HG03442 (cell line): ENCODE data around the gene RASGRP2.

Experiments
- ATAC-seq: cut with Tn5 transposase; IDR thresholded peaks from one replicate; pipeline ENCODE4 v1.9.1; 2021; ENCODE audit warnings: mild to moderate bottlenecking, moderate library complexity; ENCODE audit not compliant: unreplicated experiment

Gene RASGRP2

DNA sequence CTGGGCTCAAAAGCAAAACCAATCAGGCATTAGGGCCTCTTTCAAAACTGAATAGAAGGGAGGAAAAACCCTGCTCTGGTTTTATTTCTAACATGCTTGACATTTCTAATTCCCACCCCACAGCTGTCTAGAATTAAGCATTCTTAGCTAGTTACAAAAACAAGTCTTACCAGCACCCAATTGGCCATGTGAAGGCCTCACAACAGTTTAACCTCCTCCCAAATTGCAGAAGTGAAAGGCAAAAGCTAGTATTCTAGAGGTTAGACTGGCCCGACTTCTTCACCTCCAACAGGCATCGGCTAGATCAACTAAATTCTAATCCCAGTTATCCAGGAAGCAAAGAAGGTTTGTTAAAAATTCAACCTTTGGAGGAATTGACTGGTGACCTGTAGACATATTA, 27.9 kb upstream of the RASGRP2 start:
- ATAC-seq = no peak

DNA sequence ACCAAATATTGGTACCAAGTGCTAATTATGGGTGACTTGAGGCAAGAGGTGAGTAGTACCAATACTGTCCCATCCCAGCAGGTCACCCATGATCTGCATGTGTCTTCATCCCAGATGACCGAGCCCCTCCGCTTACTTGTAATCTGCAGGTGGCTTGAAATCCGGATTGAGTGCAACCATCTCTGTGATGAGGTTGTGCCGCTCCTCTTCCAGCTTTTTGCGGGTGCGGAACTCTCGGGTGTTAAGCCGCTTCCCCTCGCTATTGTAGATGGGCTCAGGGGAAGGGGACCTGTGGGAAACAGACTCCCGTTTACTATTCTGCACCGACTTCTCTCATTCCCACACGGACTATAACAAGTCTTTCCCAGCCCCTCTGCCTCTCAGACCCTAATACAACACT, 26.2 kb upstream of the RASGRP2 start:
- no peak for ATAC-seq

DNA sequence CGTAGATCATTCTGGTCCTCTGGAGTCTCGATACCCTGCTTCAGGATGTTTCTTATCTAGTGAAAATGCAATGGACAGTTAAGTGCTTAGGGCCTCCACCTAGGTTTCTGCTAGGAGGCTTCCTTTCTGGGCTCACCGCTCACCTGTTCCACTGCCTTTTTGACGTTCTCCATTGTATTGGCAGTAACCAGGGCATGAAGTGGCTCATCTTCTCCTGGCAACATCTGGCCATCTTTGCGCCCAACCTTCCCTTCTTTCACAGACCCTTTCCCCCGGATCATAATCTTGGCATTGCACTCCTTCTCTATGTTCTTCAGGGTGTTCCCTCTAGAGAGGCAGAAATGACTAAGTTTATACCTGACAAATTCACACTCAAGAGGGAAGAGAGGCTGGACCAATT, 25.3 kb upstream of the RASGRP2 start:
- ATAC-seq = no peak

DNA sequence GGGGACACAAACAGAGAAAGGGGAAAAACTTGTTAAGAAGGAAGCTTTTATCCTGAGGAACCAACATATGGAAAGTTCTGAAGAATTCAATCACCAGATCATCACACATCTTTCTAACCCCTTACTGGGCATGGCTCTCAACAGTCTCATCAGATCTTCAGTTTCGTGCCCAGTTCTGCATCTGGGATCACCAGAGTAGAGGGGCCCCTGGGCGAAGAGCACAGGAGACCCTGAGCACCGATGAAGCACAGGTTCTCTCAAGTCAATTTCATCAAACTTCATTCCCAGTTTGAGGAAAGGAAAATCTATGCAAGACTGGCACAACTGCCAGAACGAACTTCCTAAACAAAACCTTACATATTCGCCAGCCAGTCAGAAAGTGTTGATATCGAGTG, 24.4 kb upstream of the RASGRP2 start:
- no peak for ATAC-seq

DNA sequence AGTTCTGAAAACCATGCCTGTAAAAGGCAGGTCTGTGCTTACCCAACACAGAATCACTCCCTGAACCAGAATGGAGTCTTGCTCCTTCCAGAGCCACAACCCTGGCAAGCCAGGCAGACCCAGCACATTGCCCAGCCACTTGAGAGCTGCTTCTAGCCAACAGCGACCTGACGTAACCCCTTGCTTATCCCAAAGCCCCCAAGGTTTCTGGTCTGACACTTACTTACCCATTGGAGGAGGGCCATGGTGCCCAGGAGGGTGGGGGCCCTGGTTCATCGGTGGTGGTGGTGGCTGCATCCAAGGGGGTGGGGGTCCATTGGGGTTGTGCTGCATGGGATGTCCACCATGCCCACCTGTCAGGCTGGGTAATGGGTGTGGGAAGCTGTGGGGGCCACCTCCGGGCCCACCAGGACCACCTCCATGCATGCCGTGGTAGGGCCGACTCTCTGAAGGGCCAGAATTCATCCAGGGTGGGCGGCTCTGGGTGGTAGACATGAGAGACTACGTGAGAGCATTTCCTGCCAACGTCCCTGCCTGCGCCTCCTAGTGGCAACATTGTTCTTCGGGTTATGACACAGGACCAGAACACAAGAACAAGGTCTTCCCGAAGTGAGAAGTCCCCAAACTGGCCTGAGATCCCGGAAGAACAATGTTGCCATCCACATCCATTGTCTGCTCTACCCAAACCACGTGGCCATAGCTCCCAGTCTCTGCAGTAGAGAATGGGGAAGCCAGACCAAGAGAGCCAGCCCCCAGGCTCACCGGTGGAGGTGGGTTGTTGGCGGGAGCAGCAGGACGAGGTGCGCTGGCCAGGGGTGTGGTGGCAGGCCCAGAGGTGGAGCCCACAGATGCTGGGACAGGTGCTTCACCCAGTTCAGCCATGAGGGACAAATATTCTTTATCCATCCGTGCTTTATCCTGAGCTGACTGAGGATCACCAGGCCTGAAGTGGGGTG, 23.7 kb upstream of the RASGRP2 start:
- ATAC-seq = no peak

DNA sequence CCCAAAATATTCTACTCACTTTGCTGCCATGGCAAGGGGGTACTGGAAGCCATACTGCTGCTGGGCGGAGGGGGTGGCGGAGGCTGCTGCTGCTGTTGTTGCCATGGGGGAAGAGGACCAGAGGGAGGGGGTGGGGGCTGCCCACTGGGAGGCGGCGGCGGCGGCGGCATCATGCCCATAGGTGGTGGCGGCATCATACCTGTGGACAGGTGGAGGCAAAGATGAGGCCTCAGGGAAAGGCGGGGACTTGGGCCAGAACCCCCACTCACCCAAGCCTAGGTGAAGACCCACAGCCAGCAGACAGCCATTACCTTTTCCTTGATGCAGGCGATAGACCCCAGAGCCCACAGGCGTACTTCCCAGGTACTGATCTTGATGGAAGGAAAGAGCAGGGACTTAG, 22.9 kb upstream of the RASGRP2 start:
- no peak for ATAC-seq

DNA sequence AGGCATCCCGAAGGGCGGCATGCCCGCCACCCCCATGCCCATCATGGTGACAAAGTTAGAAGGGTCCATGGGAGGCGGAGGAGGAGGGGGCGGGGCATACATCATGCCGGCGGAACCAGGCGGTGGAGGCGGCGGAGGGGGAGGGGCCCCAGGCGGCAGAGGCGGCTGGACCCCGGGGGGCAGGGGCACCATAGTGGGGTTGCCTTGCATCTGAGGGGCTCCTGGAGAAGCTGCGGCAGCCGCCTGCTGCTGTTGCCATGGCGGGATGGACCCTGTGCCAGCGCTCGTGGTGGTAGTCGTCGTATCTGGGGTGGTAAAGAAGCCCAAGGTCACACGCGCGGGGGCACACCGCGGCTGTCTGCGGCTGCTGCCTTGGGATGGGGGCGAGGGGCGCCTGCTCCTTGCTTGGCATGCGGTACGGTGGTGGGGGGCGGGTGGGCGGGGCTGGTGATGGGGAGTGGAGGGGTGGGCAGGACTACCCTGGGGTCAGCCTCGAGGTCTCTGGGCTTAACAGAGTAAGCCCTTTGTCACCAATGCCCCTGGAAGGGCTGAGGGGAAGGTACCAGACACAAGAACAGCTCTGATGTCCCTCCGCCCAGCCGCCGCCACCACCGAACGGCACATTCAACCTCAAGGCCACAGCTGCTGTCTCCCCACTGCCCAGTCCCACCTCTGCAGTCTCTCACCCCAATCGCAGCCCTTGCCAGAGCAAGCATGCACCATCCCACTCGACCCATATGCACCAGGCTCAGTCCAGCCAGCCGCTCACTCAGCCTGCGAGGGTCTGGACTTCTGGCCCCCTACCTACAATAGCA, 22.1 kb upstream of the RASGRP2 start:
- ATAC-seq = no peak

DNA sequence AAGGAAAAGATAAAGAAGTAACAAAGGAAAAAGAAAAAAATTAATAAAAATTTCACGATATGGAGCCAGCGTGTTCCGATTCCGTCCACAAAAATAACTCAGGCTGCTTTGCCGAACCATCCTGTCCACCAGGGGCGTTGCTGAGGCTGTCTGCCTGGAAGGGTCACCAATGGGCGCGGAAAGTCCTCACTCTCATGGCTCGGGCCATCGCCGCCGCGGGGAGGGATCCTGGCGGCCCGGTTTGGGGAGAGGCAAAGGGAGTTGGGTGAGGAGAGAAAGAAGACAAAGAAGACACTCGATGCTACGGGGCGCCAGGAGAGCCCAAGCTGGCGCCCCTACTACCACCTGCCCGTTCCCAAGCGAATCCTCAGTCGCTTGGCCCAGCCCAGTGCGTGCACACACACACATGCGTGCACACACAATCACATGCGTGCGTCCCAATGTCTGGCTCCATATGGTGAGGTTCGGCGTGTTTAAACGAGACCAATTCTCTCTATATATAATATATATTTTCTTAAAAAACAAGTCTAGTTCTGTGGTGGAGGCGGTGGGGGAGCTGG, 21.4 kb upstream of the RASGRP2 start:
- ATAC-seq = no peak

DNA sequence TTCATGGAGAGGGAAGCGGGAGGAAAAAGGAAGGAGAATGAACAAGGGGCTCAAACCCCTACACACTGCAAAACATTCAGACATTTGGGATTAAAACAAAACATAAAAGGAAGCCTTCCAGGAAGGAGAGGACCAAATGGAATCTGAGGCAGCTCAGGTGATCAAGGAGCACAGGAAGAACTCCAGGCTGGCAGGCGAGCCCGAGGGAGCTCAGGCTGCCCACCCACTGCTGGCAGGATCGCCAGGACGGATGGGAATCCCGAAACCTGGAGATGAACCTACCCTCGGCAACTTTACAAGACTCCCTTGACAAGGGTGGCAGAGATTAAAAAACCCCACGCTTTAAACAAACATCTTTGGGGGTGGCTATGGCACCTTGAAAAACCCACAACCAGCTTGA, 20.8 kb upstream of the RASGRP2 start:
- ATAC-seq = no peak

DNA sequence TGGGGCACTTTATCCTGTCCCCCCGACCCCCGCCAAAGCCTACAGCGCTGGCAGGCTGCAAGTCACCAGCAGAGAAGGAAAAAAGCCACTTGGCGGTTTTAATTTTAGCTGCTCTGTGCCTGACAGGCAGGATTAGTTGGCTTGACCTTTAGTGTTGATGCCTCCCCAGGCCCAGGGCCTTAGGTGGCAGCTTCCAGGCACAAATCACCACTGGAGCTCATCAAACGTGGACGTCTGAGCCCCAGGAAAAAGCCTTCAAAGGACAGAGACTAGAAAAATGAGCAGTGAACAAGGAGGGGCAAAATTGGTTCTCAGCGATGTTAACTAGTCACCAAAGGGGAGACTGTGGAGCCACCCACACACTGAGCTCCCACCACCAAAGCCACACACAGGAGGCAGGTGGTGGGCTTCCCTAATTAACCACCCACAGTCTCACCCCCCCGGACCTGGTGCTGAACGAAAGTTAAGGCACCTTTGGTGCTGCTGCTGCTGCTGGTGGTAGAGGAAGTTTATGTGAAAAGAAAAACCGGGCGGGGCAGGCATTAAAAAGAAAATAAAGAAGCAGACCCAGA, 20.2 kb upstream of the RASGRP2 start:
- ATAC-seq = no peak

DNA sequence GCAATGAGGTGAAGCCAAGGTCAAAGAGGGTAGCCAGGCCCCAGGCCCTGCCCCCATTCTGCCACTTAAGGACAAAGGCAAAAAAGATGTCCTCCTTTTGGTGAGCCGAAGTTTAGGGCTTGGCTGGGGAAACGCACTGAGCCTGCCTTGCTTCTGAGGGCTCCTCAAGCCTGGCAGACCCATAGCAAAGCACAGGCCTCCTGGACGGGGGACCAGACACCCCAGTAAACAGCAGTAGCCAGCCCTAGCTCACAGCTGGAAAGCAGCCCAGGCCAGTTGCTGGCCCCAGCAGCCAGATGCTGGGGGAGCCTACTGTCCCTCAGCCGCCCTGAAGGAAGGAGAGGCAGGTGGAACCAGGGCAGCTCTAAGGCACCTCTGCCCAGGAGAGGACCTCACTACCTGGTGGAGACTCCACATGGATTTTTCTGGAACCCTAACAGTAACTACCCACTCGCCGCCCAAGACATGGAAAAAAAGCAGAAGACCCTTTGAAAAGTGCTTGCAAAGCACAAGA, 19.6 kb upstream of the RASGRP2 start:
- no peak for ATAC-seq

DNA sequence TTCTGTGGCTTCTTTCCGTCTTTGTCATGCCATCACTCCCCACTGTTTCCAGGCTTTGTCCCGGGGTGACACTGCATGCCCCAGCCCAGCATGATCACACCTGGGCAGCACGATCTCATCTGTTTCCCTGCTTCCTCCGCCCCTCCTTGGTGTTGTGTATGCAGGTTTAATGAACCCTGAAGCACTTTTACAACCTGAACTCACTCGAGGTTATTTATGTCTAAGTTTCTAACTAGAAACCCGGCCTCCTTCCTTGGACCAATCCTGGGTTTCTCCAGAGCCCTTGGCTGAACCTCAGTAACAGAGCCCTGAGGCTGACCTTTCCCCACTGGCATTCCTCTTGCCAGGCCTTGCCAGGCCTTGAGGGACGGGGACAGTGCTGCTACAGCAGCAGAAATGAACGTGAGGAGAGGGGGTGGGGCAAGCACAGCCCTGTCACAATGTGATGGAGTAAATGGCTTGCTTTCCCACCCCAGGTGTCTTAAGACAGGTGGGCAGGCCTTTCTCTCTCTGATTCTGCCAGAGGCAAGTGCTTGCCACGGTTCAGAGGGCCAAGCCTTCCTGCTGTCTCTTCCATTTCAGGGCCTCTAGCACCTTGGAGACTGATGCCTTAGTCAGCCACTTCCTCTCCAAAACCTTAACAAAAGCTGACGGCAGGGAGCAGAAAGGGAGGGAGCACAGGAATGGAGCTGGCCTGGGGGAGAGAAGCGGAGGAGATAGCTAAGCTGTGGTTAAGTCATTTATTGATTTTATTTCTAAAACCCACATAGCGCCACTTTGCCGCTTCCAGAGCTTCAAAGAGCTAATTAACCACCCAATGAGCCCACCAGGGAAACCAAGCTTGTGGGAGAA, 19.0 kb upstream of the RASGRP2 start:
- no peak for ATAC-seq

DNA sequence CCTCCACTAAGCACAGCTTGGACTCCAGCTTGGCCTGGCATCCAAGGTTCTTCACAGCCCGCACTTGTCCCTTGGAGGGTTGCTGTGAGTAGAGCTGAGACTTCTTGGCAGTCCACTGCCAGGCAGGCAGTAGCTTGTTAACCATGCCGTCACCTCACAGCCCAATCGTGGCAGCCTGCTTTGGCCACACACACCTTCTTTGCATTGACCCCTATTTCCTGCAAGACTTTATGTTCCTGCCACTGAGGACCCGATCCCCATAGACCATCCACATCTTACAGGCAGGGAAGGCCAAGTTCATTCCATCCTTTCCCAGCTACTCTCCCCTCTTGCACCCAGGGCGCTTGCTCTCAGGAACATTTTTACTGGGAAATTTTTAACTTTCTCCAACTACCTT, 18.3 kb upstream of the RASGRP2 start:
- ATAC-seq = no peak

DNA sequence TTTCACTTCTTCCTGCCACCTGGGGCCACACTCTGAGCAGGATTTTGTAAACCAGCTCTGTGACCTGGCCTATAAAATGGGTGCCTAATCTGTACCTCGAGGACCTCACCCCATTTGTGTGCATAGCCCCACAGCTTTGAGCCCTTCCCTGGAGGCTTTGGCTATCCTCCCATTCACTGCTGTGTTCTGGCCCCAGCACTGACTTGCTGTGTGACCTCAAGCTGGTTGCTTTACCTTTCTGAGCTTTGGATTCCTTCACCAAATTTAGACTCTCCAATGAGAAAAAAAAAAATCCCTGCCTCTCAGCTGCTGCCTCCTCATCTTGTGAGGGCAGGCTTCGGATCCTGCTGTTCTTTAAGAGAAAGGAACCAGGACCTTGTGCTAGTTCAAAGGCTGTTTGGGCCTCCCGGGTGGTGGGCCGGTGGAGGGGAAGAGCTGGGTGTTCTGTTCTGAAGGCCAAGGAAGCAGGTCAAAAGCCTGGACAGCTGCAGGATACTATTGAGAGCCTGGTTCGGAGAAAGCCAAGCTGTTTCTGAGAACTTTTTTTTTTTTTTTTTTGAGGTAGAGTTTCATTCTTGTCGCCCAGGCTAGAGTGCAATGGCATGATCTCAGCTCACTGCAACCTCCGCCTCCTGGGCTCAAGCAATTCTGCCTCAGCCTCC, 16.9 kb upstream of the RASGRP2 start:
- no peak for ATAC-seq

DNA sequence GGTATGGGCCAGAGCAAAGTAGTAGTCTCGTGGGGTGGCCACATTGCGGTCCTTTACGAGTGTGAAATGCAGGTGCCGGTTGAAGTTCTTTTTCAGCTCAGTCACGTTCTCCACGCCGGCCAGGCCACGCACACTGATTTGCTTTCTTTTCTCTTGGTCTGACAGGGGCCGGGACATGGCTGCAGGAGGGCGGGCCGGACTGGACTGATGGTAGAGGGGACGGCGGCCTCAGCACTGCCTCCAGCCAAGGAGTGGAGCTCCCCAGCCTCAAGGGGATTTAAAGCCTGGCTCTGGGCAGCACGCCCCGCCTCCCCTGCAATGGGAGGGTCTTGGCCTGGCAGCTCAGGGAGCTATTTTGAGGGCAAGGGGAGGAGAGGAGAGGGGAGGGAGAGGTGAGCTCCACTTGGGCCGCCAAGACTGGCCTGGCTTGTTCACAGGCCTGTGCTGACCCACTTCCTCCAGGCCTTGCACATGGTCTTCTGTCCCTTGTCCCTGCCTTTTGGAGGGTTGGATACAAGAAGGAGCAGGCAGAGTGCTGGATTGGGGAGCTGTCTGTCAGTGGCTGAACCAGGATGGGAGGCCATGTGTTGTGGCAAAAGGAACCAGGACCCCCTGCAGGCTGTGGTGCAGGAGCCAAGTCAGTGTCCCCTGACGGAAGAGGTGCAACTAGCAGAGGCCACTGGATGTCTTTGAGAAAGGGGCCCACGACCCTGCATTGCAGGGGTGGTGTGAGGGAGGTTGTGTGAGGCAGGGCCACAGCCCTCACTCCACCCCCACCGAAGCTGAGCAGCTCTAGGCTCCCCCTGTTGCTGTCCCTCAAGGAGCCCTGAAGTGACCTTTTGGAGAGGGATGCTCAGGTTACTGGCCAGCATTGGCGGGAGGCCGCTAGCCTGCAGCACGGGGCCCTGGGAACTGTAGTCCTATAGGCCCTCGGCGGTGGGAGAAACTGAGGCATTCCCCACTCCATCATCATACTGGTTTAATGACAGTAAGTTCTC, 16.1 kb upstream of the RASGRP2 start, which contains the start of gene PYGM:
Gene PYGM, minus strand, starts transcription at position 253 of the 998 bp plus-strand sequence. Its CDS starts 76 bp downstream, at position 177.
- ATAC-seq = no peak

DNA sequence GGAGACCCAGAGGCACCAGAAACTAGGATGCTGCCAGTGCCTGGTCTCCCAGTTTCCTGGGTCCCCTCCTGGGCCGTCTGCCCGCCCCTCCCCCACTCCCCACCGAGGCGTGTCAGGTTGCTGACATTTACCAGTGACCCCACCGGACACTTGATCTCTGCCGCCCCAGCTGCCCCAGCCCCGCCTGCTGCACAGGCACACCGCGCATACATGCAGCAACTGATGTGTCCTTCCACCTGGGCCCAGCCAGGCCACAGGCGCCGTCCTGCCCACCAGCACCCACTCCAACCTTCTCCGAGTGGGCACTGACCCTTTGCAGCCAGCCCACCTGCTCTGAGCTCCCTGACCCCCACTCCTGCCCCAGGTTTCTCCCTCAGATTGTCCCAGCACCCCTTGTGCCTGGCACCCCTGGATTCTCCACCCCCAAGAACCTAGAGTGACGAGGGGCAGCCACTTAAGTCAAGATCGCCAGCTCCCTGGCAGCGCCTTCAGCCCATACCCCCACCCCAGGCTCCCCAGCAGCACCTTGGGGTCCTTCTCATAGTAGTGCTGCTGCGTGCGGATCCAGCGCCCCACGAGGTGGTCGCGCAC, 15.3 kb upstream of the RASGRP2 start:
- ATAC-seq = no peak

DNA sequence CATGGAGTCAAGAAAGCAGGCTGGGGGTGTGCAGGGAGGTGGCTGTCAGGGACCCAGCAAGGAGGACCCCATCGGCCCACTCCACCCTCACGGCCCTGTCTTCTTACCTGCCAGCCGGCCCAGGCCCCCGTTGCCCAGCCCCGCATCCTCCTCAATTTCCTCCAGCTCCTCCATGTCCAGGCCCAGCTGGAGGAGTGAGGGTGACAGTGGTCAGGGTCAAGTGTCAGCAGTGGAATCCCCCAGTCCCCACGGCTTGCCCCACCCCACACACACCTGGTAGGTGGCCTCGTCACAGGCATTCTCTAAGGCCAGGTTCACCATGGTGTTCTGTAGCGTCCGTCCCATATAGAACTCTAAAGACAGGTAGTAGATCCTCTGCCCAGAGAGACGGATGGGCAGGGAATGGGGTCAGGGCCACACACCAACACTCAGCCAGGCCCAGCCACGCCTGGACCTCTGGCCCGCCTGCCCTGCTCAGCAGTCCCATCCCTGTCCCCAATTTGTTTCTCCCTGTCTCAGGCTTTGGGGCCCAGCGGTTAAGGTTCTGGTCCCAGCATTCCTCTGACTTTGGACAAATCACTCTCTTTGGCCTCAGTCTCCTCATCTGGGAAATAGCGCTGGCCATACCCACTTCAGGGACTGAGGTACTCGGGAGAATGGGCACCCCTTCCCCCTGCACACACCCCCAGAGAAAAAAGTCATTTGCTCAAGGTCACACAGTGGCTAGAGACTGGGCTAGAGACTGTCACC, 14.6 kb upstream of the RASGRP2 start:
- ATAC-seq = no peak
